ENCODE measurements around the gene SPRYD3. TPM values are rescaled to one million over a fixed set of nuclear protein-coding genes. Genes with fewer than 3 reads are reported as not detected.

Gene SPRYD3
- total and polyA plus RNA-seq, 12 donors = 16.4 to 74.6 (median 43.1) TPM

DNA sequence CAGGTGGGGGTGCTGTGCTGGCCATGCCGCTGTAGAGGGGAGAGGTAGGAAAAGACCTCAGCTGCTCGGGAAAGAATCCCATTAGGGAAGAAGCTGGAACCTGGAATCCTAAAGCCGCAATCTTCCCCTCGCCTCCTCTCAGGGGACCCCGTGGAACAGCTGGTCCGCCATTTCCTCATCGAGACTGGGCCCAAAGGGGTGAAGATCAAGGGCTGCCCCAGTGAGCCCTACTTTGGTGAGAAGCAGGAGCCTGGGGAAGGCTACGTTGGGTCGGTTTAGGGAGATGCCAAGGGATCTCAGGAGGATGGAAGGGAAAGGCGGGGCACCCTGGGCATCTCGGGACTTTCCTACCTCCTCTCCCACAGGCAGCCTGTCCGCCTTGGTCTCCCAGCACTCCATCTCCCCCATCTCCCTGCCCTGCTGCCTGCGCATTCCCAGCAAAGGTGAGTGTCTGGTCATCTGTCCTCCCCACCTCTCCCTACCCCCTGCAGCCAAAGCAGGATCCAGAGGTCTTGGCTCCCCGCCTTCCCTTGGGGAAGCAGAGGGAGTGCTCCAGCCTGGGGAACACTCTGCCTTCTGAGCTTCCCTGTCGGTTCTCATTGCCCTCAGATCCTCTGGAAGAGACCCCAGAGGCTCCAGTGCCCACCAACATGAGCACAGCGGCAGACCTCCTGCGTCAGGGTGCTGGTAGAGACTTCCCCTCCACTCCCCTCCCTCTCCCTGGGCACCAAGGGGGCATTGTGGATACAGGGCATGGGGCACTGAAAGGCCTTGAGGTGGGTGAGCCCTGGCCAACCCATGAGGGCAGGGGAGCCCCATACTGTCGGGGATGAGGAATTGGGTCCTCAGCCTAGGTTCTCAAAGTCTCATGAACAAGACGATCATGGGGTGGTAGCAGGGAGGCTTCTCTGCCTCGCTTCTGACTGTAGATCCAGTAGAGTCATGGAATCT is 16.9 kb downstream of the SPRYD3 start:
- Histone ChIP-seq H3K9me3 (replicated peaks in 1 of 3) (no peaks in the 10 kb centered on the region), H3K36me3 (replicated peaks in 1 of 2) (peaks cover 0 to 81% of the 10 kb centered on the region in 2 donors), H3K4me1 (replicated peaks in 1 of 2) (peaks cover 13 to 46% of the 10 kb centered on the region in 2 donors), H3K4me3 (no peak overlapping the region), H3K27me3 (no peaks in the 10 kb centered on the region), H3K27ac (peak overlapping the region in 3 of 5 donors; percentile 43 to 88 (median 73))
- DNase-seq = peak in 4 of 7 donors; percentile 4 to 52 (median 24)
- intact Hi-C loops (cut with DNase I) = loop anchor here in 1 of 2 donors (10.0 kb wide), 1 partner anchor 133 kb away; no protein-coding TSS in a partner anchor
- WGBS, 4 donors = 73 to 78% (median 76%) methylated on average over 16 to 20 of the region's 20 CpGs
- no peak for TF ChIP-seq POLR2A (IDR thresholded peaks at IDR 0.05)
- TF ChIP-seq, protein P1, sequence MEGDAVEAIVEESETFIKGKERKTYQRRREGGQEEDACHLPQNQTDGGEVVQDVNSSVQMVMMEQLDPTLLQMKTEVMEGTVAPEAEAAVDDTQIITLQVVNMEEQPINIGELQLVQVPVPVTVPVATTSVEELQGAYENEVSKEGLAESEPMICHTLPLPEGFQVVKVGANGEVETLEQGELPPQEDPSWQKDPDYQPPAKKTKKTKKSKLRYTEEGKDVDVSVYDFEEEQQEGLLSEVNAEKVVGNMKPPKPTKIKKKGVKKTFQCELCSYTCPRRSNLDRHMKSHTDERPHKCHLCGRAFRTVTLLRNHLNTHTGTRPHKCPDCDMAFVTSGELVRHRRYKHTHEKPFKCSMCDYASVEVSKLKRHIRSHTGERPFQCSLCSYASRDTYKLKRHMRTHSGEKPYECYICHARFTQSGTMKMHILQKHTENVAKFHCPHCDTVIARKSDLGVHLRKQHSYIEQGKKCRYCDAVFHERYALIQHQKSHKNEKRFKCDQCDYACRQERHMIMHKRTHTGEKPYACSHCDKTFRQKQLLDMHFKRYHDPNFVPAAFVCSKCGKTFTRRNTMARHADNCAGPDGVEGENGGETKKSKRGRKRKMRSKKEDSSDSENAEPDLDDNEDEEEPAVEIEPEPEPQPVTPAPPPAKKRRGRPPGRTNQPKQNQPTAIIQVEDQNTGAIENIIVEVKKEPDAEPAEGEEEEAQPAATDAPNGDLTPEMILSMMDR (IDR thresholded peaks at IDR 0.05) = no peak

DNA sequence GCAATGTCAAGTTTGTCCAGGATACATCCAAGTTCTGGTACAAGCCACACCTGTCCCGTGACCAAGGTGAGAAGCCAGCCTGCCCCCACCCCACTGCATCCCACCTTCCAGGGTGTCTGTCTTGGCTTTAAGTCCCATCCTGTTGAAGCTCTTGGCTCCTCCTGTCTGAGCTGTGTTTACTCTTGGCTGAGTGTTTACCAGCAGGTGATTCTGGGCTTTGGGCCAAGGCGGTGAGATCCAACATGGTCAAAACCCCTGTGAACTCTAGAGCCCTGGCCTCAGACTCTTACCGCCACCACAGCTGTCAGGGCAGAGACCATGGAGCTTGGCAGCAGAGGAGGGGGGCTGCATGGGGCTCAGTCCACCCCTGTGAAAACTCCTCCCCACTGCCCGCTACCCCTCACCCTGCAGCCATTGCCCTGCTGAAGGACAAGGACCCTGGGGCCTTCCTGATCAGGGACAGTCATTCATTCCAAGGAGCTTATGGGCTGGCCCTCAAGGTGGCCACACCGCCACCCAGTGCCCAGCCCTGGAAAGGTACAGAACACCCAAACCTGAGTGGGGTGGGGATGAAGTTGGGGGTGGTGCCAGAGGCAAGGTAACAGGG is 17.7 kb downstream of the SPRYD3 start:
- peak in 6 of 7 donors; percentile 55 to 81 (median 64) for DNase-seq
- Histone ChIP-seq H3K9me3 (replicated peaks in 1 of 3) (no peaks in the 10 kb centered on the region), H3K27me3 (no peaks in the 10 kb centered on the region), H3K36me3 (replicated peaks in 1 of 2) (peaks cover 0 to 88% of the 10 kb centered on the region in 2 donors), H3K27ac (peak overlapping the region in 3 of 5 donors; percentile 43 to 88 (median 73)), H3K4me1 (replicated peaks in 1 of 2) (peaks cover 13 to 44% of the 10 kb centered on the region in 2 donors), H3K4me3 (no peak overlapping the region)
- no peak for TF ChIP-seq POLR2A (IDR thresholded peaks at IDR 0.05)
- TF ChIP-seq, protein P1 (IDR thresholded peaks at IDR 0.05) = peak in 5 of 6 experiments; percentile 18 to 30 (median 25)
- WGBS, 4 donors = 51 to 78% (median 66%) methylated on average over 4 to 5 of the region's 5 CpGs
- intact Hi-C loops (cut with DNase I) = loop anchor here in 1 of 2 donors (10.0 kb wide), 1 partner anchor 133 kb away; no protein-coding TSS in a partner anchor

DNA sequence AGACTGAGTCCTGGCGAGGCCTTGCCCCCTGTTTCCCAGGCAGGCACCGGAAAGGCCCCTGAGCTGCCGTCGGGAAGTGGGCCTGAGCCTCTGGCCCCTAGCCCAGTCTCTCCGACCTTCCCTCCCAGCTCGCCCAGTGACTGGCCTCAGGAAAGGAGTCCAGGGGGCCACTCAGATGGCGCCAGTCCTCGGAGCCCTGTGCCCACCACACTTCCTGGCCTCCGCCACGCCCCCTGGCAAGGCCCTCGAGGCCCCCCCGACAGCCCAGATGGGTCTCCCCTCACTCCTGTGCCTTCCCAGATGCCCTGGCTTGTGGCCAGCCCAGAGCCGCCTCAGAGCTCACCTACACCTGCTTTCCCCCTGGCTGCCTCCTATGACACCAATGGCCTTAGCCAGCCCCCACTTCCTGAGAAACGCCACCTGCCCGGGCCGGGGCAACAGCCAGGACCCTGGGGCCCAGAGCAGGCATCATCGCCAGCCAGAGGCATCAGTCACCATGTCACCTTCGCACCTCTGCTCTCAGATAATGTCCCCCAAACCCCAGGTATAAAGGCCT is 18.4 kb downstream of the SPRYD3 start:
- Histone ChIP-seq H3K36me3 (replicated peaks in 1 of 2) (peaks cover 0 to 95% of the 10 kb centered on the region in 2 donors), H3K4me3 (no peak overlapping the region), H3K4me1 (replicated peaks in 1 of 2) (peaks cover 13 to 39% of the 10 kb centered on the region in 2 donors), H3K27me3 (no peaks in the 10 kb centered on the region), H3K27ac (peak overlapping the region in 3 of 5 donors; percentile 55 to 88 (median 73)), H3K9me3 (replicated peaks in 1 of 3) (no peaks in the 10 kb centered on the region)
- peak in 6 of 7 donors; percentile 19 to 68 (median 40) for DNase-seq
- WGBS, 4 donors = 57 to 77% (median 66%) methylated on average over 9 to 18 of the region's 18 CpGs
- intact Hi-C loops (cut with DNase I) = loop anchor here in 1 of 2 donors (10.0 kb wide), 1 partner anchor 134 kb away; no protein-coding TSS in a partner anchor
- TF ChIP-seq POLR2A (IDR thresholded peaks at IDR 0.05) = no peak
- TF ChIP-seq, protein P1 (IDR thresholded peaks at IDR 0.05) = no peak
